ENCODE data around the gene COX17.

DNA sequence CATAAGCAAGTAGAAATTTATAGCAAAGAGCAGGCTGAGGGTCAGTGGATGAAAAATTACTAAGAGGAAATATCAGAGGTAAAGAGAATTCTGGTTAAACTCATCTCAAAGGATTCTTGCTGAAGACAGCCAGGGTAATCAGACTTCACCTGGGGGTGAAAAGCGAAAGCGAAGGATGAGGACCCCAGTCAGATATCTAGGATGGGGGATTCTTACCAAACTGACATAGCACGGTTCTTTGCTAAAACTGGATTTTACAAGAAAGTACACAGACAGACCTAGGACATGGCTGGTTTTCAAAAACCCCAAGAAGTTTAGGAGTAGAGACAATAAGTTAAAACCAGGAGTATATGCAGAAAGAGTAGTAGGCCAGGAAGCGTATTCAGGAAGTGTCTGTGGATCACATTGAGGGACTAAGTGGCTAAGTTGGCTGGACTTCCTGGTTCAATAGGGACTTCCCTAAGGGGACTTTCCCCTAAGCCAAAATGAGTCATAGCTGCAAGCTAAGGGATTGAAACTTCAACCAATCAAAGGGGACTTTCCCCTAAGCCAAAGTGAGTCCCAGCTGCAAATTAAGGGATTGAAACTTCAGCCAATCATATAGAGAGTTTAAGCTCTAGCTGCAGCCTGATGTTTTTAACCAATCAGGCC is 23.2 kb upstream of the COX17 start:
- TF ChIP-seq, protein P1, sequence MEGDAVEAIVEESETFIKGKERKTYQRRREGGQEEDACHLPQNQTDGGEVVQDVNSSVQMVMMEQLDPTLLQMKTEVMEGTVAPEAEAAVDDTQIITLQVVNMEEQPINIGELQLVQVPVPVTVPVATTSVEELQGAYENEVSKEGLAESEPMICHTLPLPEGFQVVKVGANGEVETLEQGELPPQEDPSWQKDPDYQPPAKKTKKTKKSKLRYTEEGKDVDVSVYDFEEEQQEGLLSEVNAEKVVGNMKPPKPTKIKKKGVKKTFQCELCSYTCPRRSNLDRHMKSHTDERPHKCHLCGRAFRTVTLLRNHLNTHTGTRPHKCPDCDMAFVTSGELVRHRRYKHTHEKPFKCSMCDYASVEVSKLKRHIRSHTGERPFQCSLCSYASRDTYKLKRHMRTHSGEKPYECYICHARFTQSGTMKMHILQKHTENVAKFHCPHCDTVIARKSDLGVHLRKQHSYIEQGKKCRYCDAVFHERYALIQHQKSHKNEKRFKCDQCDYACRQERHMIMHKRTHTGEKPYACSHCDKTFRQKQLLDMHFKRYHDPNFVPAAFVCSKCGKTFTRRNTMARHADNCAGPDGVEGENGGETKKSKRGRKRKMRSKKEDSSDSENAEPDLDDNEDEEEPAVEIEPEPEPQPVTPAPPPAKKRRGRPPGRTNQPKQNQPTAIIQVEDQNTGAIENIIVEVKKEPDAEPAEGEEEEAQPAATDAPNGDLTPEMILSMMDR (IDR thresholded peaks at IDR 0.05; ENCODE audit: insufficient read depth, low read length, poor library complexity, severe bottlenecking), result no peak
- no peak for TF ChIP-seq EZH2phosphoT487 (conservative IDR thresholded peaks at IDR 0.05; ENCODE audit: low read length)
